Omental fat pad (tissue), 4 donors: Measurements from ENCODE around the gene CPEB2. TPM values are rescaled to one million over a fixed set of nuclear protein-coding genes. Genes with fewer than 3 reads are reported as not detected.

Experiments
- ATAC-seq: fragments of 150-250 bp; one replicate; pipeline ENCODE4 v1.9.1; 2016; ENCODE audit warnings: mild to moderate bottlenecking, moderate library complexity; ENCODE audit not compliant: low FRiP score
- DNase-seq: peaks from one replicate; pipeline ENCODE4 v3.0.0-alpha.2; 2019; ENCODE audit warnings: low spot score
- CTCF ChIP-seq, 3 donors: fragments of 450-650 bp; IDR thresholded peaks; one replicate each; pipeline ENCODE4 v1.5.1; 2016 to 2017; ENCODE audit warnings: antibody characterized with exemption in 3 of 3, mild to moderate bottlenecking in 3 of 3, moderate library complexity in 2 of 3
- total RNA-seq, 4 donors: library from RNA; depleted of rRNA; stranded (reverse); fragments of >200 nt; gene quantifications; one replicate each; pipeline ENCODE4 v1.1.0, GENCODE V29; 2016

Gene CPEB2
- total RNA-seq, 4 donors from 2014 or later, result 12.9 to 24.9 (median 17.4) TPM

- no peak for ATAC-seq
- TF ChIP-seq CTCF (IDR thresholded peaks at IDR 0.05), result no peak
- no peak for DNase-seq
These were observed 29.9 kb downstream of the CPEB2 start for GRCh38 chr4:15031993-15032675.

- DNase-seq (no peak), ATAC-seq (no peak)
- no peak for TF ChIP-seq CTCF (IDR thresholded peaks at IDR 0.05)
These were observed 31.9 kb downstream of the CPEB2 start for GRCh38 chr4:15034071-15034764.

DNA sequence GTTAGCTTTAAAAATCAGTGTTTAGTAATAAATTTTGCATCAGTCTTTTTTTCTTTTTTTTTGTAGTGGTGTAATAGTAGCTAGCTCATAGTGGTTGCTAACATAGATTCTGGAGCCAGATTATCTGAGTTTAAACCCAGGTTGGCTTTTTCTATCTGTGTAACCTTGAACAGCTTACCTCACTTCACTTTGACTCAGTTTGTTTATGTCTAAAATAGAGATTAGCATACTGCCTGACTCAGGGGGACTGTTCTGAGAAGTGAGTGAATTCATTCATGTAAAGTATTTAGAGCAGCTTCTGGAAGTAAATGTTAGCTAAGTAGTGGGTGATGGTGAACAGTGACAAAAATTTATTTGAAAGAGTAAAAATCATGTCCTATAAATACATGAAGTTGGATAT is 32.9 kb downstream of the CPEB2 start:
- no peak for TF ChIP-seq CTCF (IDR thresholded peaks at IDR 0.05)
- no peak for DNase-seq
- ATAC-seq, result no peak

DNA sequence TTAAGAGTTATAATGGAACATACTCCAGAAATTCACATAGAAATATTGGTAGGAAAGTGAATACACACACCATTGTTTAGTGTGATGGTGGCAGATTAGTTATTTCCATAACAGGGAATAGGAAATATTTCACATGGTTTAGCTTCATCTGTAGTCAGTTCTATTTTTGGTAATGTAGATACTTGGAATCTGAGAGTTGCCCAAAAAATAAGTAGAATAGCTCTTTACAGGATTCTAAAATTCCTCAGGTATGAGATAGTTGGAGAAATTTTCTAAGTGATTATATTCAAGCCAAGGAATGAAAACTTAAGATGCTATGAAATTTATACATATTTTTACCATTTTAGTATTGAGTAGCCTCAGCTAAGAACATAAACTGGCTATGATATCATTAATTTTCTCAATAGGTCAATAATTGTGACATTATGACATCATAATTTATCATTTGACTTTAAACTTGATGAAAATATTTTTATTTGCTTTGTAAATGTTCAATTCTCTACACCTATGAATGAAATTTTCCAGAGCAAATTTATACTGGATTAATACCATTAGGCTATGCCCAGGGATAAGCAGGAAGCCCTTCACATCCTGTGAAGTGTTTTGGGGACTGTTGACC is 35.8 kb downstream of the CPEB2 start:
- TF ChIP-seq CTCF (IDR thresholded peaks at IDR 0.05), result no peak
- DNase-seq (no peak), ATAC-seq (no peak)

GRCh38 chr4:15040916-15041463 is 38.7 kb downstream of the CPEB2 start:
- no peak for ATAC-seq
- TF ChIP-seq CTCF (IDR thresholded peaks at IDR 0.05), result no peak

DNA sequence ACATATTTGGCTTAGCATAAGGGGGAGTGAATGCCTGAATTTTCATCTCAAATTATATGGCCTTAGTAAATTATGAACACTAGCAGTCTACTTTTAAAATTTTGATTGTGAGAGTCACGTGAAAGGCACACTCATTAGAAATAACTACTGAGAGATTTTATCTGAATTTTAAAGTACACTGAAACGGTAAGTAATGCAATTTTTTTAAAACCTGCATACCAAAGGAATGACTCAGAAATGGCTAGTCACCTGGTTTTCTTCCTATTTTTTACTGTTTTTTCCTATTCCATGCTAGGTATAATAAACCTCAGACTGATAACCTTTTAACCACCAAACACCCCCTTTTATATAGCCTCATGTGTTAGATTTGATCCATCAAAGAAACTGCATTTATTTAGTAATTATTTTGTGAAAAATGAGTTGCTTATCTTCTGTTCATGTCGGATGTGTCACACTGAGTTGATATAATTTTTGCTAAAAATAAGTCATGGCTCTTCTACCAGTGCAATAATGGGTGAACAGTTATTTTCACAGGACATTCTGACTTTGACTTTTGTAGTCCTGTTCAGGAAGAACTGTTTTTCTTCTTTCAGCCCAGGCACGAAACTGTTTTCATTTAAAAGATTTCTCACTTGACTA is 40.4 kb downstream of the CPEB2 start:
- TF ChIP-seq CTCF (IDR thresholded peaks at IDR 0.05), result no peak
- peak; percentile 41 for ATAC-seq

More at GRCh38 chr4:15040916-15041463, 38.7 kb downstream of the CPEB2 start:
- no peak for DNase-seq

More for the DNA sequence above, 40.4 kb downstream of the CPEB2 start:
- DNase-seq, result no peak
